ENCODE data around the gene TSPYL6. TPM values are rescaled to one million over a fixed set of nuclear protein-coding genes. Genes with fewer than 3 reads are reported as not detected.
A peak's percentile ranks its signal among the peaks of the same experiment; 100 is the strongest.

The TSPYL6 gene
- total and polyA plus RNA-seq, 2 of the 4 experiments (the other 2 are of a cell fraction), result not detected

- H3K23ac ChIP-seq (ENCODE audit: low read depth, low read length), result no peak overlapping the region
- no peaks in the 10 kb centered on the region for H4K20me1 ChIP-seq (ENCODE audit: insufficient read depth, low read length)
- no peak overlapping the region; the same call in 1 of the 2 replicates for H3K4me2 ChIP-seq (ENCODE audit: low read depth, low read length)
- H4K91ac ChIP-seq (ENCODE audit: insufficient read depth, low read depth, low read length), result peak overlapping the region; percentile 0; the same call in 1 of the 2 replicates
- H3K36me3 ChIP-seq (ENCODE audit: control insufficient read depth, insufficient read depth, low read length), result no peaks in the 10 kb centered on the region
- H3K4me3 ChIP-seq (ENCODE audit: insufficient read depth, low read depth, low read length), result no peak overlapping the region
- H2AK9ac ChIP-seq (replicated peaks; ENCODE audit: low read depth, low read length, poor library complexity), result no peak overlapping the region
- dilution Hi-C loops (cut with HindIII; ENCODE audit: low sequenced_read_pairs, unreplicated experiment) (no loop called here), intact Hi-C loops (cut with micrococcal nuclease) (loop anchor here (5.0 kb wide), 1 partner anchor 38 kb away; no protein-coding TSS in a partner anchor), in situ Hi-C loops (cut with MboI; ENCODE audit: low sequenced_read_pairs) (no loop called here)
- CTCF ChIA-PET, result no interaction called here
- H3K4ac ChIP-seq (ENCODE audit: low read depth, low read length), result no peak overlapping the region
- H2BK20ac ChIP-seq (ENCODE audit: low read depth, low read length), result no peak overlapping the region
- POLR2A ChIA-PET (ENCODE audit: unreplicated experiment), result no interaction called here
- WGBS, 2 experiments (ENCODE audit: extremely low coverage in 2 of 2, insufficient read length in 1 of 2), result no CpG with 5 or more reads among the region's 1 CpG
- H2BK120ac ChIP-seq (ENCODE audit: low read depth, low read length), result peak overlapping the region; percentile 74
- H2BK5ac ChIP-seq (ENCODE audit: low read depth, low read length, poor library complexity, severe bottlenecking), result no peak overlapping the region
- H2BK15ac ChIP-seq (ENCODE audit: low read depth, low read length), result no peak overlapping the region
- H2AK5ac ChIP-seq (ENCODE audit: low read depth, low read length), result no peak overlapping the region
- H3K56ac ChIP-seq (ENCODE audit: extremely low read depth, insufficient read depth, low read length), result peak overlapping the region; percentile 40; the same call in 1 of the 2 replicates
- no peak overlapping the region for H2AFZ ChIP-seq (replicated peaks; ENCODE audit: low read length, poor library complexity)
- H3K27ac ChIP-seq (ENCODE audit: insufficient read depth, low read length), result peak overlapping the region; percentile 93; the same call in 1 of the 2 replicates
- no peak overlapping the region for H3K14ac ChIP-seq (replicated peaks; ENCODE audit: low read depth, low read length)
- BruUV-seq (replicated peaks), result no TSS peak
- H3K9me1 ChIP-seq (ENCODE audit: insufficient read depth, low read length), result no peaks in the 10 kb centered on the region
- H3K9ac ChIP-seq (ENCODE audit: low read depth, low read length), result peak overlapping the region; percentile 73
- TF ChIP-seq CEBPB (IDR thresholded peaks at IDR 0.05; ENCODE audit: low read depth, low read length) (peak; percentile 90), FOS (IDR thresholded peaks at IDR 0.05; ENCODE audit: low read depth, low read length) (no peak), BHLHE40 (IDR thresholded peaks at IDR 0.05; ENCODE audit: low read depth, low read length) (peak; percentile 27; the same call in 1 of the 2 replicates)
- H4K5ac ChIP-seq (ENCODE audit: low read depth, low read length), result no peak overlapping the region; the same call in 1 of the 2 replicates
- ATAC-seq (ENCODE audit: low read depth) (peak; percentile 75), DNase-seq (peak; percentile 87)
- peak overlapping the region in 1 of 2 experiments; percentile 1; a peak in 2 of 4 replicates for H4K8ac ChIP-seq (ENCODE audit: low read depth in 2 of 2, low read length in 2 of 2)
- no peaks in the 10 kb centered on the region for H3K4me1 ChIP-seq (ENCODE audit: control insufficient read depth, insufficient read depth, low read length)
- no peaks in the 10 kb centered on the region for H3K27me3 ChIP-seq (ENCODE audit: control insufficient read depth, insufficient read depth, low read length)
- no peaks in the 10 kb centered on the region for H3K9me3 ChIP-seq (ENCODE audit: control insufficient read depth, insufficient read depth, low read length)
- no peak overlapping the region; the same call in 1 of the 2 replicates for H3K18ac ChIP-seq (ENCODE audit: low read depth, low read length)
- H3K79me1 ChIP-seq (ENCODE audit: low read depth in 1 of 2, low read length in 2 of 2), result no peaks in the 10 kb centered on the region
Observed at GRCh38 chr2:54274781-54275242, 18.8 kb upstream of the TSPYL6 start.

All from IMR-90 (cell line).